ENCODE measurements around the gene ITGAV. TPM values are rescaled to one million over a fixed set of nuclear protein-coding genes. Genes with fewer than 3 reads are reported as not detected.

Gene ITGAV
- total RNA-seq, 2 experiments from 2014 or later: 2.9 to 3.7 TPM

GRCh38 chr2:186637497-186637800, 47.6 kb downstream of the ITGAV start:
- no peak for TF ChIP-seq CTCF (IDR thresholded peaks at IDR 0.05)
- CTCF ChIA-PET: no interaction called here
- no peak overlapping the region for H3K27ac ChIP-seq (ENCODE audit: low read depth in 1 of 2, low read length in 2 of 2)
- H3K9me3 ChIP-seq (ENCODE audit: control insufficient read depth in 1 of 2, insufficient read depth in 1 of 2, low read length in 2 of 2): no peaks in the 10 kb centered on the region
- H3K27ac Mint-ChIP-seq: no peak overlapping the region
- H3K4me1 ChIP-seq (ENCODE audit: insufficient read depth, low read length): no peaks in the 10 kb centered on the region
- no peak overlapping the region for H3K4me3 ChIP-seq (ENCODE audit: low read length)
- H3K36me3 Mint-ChIP-seq (ENCODE audit: low read depth): peaks cover 23% of the 10 kb centered on the region
- DNase-seq (no peak), ATAC-seq (ENCODE audit: poor library complexity) (no peak)
- H3K27me3 Mint-ChIP-seq: no peaks in the 10 kb centered on the region
- POLR2A ChIA-PET: no interaction called here
- no peaks in the 10 kb centered on the region for H3K4me1 Mint-ChIP-seq (ENCODE audit: low read depth)
- no peak overlapping the region for H3K4me3 Mint-ChIP-seq
- no peaks in the 10 kb centered on the region for H3K9me3 Mint-ChIP-seq
- H3K27me3 ChIP-seq (ENCODE audit: control insufficient read depth in 1 of 2, insufficient read depth in 2 of 2, low read length in 2 of 2): no peaks in the 10 kb centered on the region
- intact Hi-C loops (cut with DNase I, micrococcal nuclease): no loop called here
- H3K36me3 ChIP-seq (ENCODE audit: insufficient read depth, low read length): no peaks in the 10 kb centered on the region

GRCh38 chr2:186639939-186640338, 50.1 kb downstream of the ITGAV start:
- Mint-ChIP-seq H3K4me3 (no peak overlapping the region), H3K36me3 (ENCODE audit: low read depth) (peaks cover 33% of the 10 kb centered on the region), H3K27me3 (no peaks in the 10 kb centered on the region), H3K4me1 (ENCODE audit: low read depth) (no peaks in the 10 kb centered on the region), H3K27ac (no peak overlapping the region), H3K9me3 (no peaks in the 10 kb centered on the region)
- CTCF ChIA-PET: no interaction called here
- no peak overlapping the region for H3K4me3 ChIP-seq (ENCODE audit: low read length)
- no peaks in the 10 kb centered on the region for H3K4me1 ChIP-seq (ENCODE audit: insufficient read depth, low read length)
- no peak for TF ChIP-seq CTCF (IDR thresholded peaks at IDR 0.05)
- intact Hi-C loops (cut with DNase I, micrococcal nuclease): loop anchor here in 1 of 2 experiments (1.0 kb wide), 1 partner anchor 136 kb away; no protein-coding TSS in a partner anchor
- no peak overlapping the region for H3K27ac ChIP-seq (ENCODE audit: low read depth in 1 of 2, low read length in 2 of 2)
- no peaks in the 10 kb centered on the region for H3K27me3 ChIP-seq (ENCODE audit: control insufficient read depth in 1 of 2, insufficient read depth in 2 of 2, low read length in 2 of 2)
- DNase-seq: no peak
- POLR2A ChIA-PET: interaction anchor here (0.8 kb wide), 1 partner anchor 50 kb away, joined by 4 read pairs; the partner anchor contains the start of gene ITGAV
- no peaks in the 10 kb centered on the region for H3K9me3 ChIP-seq (ENCODE audit: control insufficient read depth in 1 of 2, insufficient read depth in 1 of 2, low read length in 2 of 2)
- H3K36me3 ChIP-seq (ENCODE audit: insufficient read depth, low read length): peaks cover 8% of the 10 kb centered on the region
- ATAC-seq (ENCODE audit: poor library complexity): no peak

DNA sequence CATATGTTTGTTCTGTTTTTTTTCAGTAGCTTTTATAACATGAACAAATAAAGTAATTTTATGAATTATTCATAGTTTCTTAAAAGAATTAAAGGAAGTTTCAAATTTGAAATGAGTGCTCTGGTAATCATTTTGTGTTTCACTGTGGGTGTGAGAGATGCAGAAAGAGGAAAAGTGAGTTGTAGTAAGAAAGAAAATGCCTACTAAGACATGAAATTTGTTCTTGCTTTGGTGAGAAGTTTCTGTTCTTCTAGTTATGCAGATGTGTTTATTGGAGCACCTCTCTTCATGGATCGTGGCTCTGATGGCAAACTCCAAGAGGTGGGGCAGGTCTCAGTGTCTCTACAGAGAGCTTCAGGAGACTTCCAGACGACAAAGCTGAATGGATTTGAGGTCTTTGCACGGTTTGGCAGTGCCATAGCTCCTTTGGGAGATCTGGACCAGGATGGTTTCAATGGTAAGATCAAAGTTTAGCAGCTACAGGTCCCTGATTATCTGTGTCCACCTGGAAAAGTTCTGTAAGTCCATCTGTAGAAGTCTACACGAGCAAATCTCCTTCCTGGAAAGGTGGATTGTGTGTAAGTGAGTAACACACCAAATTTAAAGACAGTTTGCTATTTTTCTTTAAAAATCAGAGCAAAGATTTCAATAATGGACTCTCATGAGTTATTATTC, 51.4 kb downstream of the ITGAV start:
- POLR2A ChIA-PET: interaction anchor here (1.0 to 1.7 kb wide), 4 partner anchors 51 to 155 kb away, joined by 3 to 7 read pairs (median 4); partner anchors contain the start of genes ITGAV and ZC3H15
- DNase-seq (no peak), ATAC-seq (ENCODE audit: poor library complexity) (no peak)
- Histone ChIP-seq H3K9me3 (ENCODE audit: control insufficient read depth in 1 of 2, insufficient read depth in 1 of 2, low read length in 2 of 2) (no peaks in the 10 kb centered on the region), H3K36me3 (ENCODE audit: insufficient read depth, low read length) (peaks cover 8% of the 10 kb centered on the region), H3K4me3 (ENCODE audit: low read length) (no peak overlapping the region), H3K27me3 (ENCODE audit: control insufficient read depth in 1 of 2, insufficient read depth in 2 of 2, low read length in 2 of 2) (no peaks in the 10 kb centered on the region), H3K4me1 (ENCODE audit: insufficient read depth, low read length) (no peaks in the 10 kb centered on the region), H3K27ac (ENCODE audit: low read depth in 1 of 2, low read length in 2 of 2) (no peak overlapping the region)
- intact Hi-C loops (cut with DNase I, micrococcal nuclease): loop anchor here in 1 of 2 experiments (1.0 kb wide), 1 partner anchor 137 kb away; no protein-coding TSS in a partner anchor
- H3K36me3 Mint-ChIP-seq (ENCODE audit: low read depth): peaks cover 33% of the 10 kb centered on the region
- no peaks in the 10 kb centered on the region for H3K27me3 Mint-ChIP-seq
- CTCF ChIA-PET: interaction anchor here (0.6 to 2.2 kb wide), 8 partner anchors 8 to 188 kb away, joined by 3 to 16 read pairs (median 4); no protein-coding TSS in a partner anchor
- TF ChIP-seq CTCF (IDR thresholded peaks at IDR 0.05): no peak
- no peak overlapping the region for H3K4me3 Mint-ChIP-seq
- no peaks in the 10 kb centered on the region for H3K9me3 Mint-ChIP-seq
- no peak overlapping the region for H3K27ac Mint-ChIP-seq
- no peaks in the 10 kb centered on the region for H3K4me1 Mint-ChIP-seq (ENCODE audit: low read depth)

Data from CD4-positive, alpha-beta T cell (primary cell).